Suprapubic skin (tissue), 4 donors: ENCODE measurements around the gene YKT6.

Experiments used
- CTCF ChIP-seq, 2 donors: fragments of 200-600 bp in 1 of 2; fragments of 450-650 bp in 1 of 2; sonication (generic) in 1 of 2; IDR thresholded peaks; one replicate each; pipeline ENCODE4 v1.5.1; 2016 to 2019; ENCODE audit warnings: antibody characterized with exemption in 2 of 2, mild to moderate bottlenecking in 1 of 2, moderate library complexity in 1 of 2
- POLR2A ChIP-seq, 2 donors: fragments of 450-650 bp; IDR thresholded peaks; one replicate each; pipeline ENCODE4 v1.6.1; 2017; ENCODE audit warnings: antibody characterized with exemption in 2 of 2, mild to moderate bottlenecking in 2 of 2, moderate library complexity in 2 of 2
- POLR2AphosphoS5 ChIP-seq, 3 donors: sonication (generic); formaldehyde crosslinking; IDR thresholded peaks; one replicate each; pipeline ENCODE4 v1.6.1; 2017; ENCODE audit warnings: antibody characterized with exemption in 3 of 3

GRCh38 chr7:44236333-44236728 is 35.6 kb downstream of the YKT6 start:
- TF ChIP-seq CTCF (IDR thresholded peaks at IDR 0.05) (no peak), POLR2AphosphoS5 (IDR thresholded peaks at IDR 0.05) (no peak), POLR2A (IDR thresholded peaks at IDR 0.05) (no peak)
